T-helper 1 cell treated with Interleukin-12 subunit alpha and Interleukin-12 subunit beta and Interleukin-4 antibody, amounts not matched to agents 30 μg/mL and 1 μg/mL, for 36 hours (primary cell): ENCODE measurements around the gene RAPH1.

Experiments used
- H3K27ac Mint-ChIP-seq: one replicate; pipeline ENCODE4 v1.8.0; 2021; ENCODE audit warnings: mild to moderate bottlenecking, mixed read lengths
- H3K27me3 Mint-ChIP-seq: one replicate; pipeline ENCODE4 v1.8.0; 2021; ENCODE audit warnings: low read depth, mixed read lengths
- H3K36me3 Mint-ChIP-seq: one replicate; pipeline ENCODE4 v1.8.0; 2021; ENCODE audit warnings: low read depth, mixed read lengths
- H3K4me1 Mint-ChIP-seq: one replicate; pipeline ENCODE4 v1.8.0; 2021; ENCODE audit warnings: low read depth, mixed read lengths
- H3K4me3 Mint-ChIP-seq: one replicate; pipeline ENCODE4 v1.8.0; 2021; ENCODE audit warnings: mild to moderate bottlenecking, moderate library complexity, mixed read lengths
- H3K9me3 Mint-ChIP-seq: one replicate; pipeline ENCODE4 v1.8.0; 2021; ENCODE audit warnings: mixed read lengths

Gene RAPH1

GRCh38 chr2:203490391-203490790 is 44.7 kb downstream of the RAPH1 start:
- Mint-ChIP-seq H3K36me3 (no peaks in the 10 kb centered on the region), H3K4me1 (peaks cover 3% of the 10 kb centered on the region), H3K27ac (no peak overlapping the region), H3K4me3 (no peak overlapping the region), H3K9me3 (no peaks in the 10 kb centered on the region), H3K27me3 (no peaks in the 10 kb centered on the region)

GRCh38 chr2:203489531-203489930 is 45.6 kb downstream of the RAPH1 start:
- Mint-ChIP-seq H3K27me3 (no peaks in the 10 kb centered on the region), H3K36me3 (no peaks in the 10 kb centered on the region), H3K27ac (no peak overlapping the region), H3K4me1 (peaks cover 5% of the 10 kb centered on the region), H3K4me3 (no peak overlapping the region), H3K9me3 (no peaks in the 10 kb centered on the region)

- Mint-ChIP-seq H3K36me3 (no peaks in the 10 kb centered on the region), H3K4me1 (peaks cover 7% of the 10 kb centered on the region), H3K4me3 (no peak overlapping the region), H3K27me3 (no peaks in the 10 kb centered on the region), H3K9me3 (no peaks in the 10 kb centered on the region), H3K27ac (no peak overlapping the region)
These were observed 50.6 kb downstream of the RAPH1 start for GRCh38 chr2:203484266-203485112.

DNA sequence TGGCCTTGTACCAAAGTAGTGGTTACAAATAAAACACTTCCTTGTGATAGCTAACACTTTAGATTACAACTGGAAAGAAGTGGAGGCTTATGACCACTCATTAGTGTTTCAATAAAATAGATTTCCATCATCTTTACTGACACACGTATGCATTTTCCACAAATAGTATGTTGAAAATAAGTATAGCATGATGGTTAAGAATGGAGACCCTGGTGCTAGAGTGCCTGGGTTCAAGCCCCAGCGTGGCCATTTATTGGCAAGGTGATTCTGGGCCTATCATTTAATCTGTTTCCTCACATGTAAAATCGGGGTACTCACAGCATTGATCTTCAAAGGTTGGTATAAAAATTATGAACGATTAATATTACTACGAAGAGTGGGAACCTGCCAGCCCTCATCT is 54.5 kb downstream of the RAPH1 start:
- no peaks in the 10 kb centered on the region for H3K9me3 Mint-ChIP-seq
- H3K4me1 Mint-ChIP-seq, result peaks cover 7% of the 10 kb centered on the region
- no peaks in the 10 kb centered on the region for H3K36me3 Mint-ChIP-seq
- H3K27me3 Mint-ChIP-seq, result no peaks in the 10 kb centered on the region
- H3K4me3 Mint-ChIP-seq, result no peak overlapping the region
- H3K27ac Mint-ChIP-seq, result no peak overlapping the region

- H3K9me3 Mint-ChIP-seq, result no peaks in the 10 kb centered on the region
- no peak overlapping the region for H3K27ac Mint-ChIP-seq
- H3K27me3 Mint-ChIP-seq, result no peaks in the 10 kb centered on the region
- no peaks in the 10 kb centered on the region for H3K4me1 Mint-ChIP-seq
- H3K4me3 Mint-ChIP-seq, result no peak overlapping the region
- no peaks in the 10 kb centered on the region for H3K36me3 Mint-ChIP-seq
These were observed 58.2 kb downstream of the RAPH1 start for GRCh38 chr2:203476881-203477280.

GRCh38 chr2:203471323-203471722 is 63.8 kb downstream of the RAPH1 start:
- H3K27me3 Mint-ChIP-seq, result peaks cover 5% of the 10 kb centered on the region

DNA sequence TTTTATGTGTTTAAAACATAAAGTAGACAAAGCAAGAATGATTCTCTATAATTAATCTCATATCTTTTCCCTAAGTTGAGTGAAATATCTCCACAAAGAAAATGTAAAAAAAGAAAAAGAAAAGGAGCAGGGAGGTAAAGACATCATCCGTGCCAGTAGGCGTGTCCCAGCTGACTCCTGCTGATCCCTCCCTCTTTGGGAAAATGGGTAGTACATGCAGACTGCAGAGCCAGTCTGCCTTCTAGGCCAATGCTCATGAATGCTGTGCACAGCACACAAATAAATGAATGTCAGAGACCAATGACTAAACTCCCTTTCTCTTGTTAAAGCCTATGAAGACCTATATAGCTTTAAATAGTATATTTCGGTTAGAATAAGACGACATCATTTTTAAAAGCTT is 64.7 kb downstream of the RAPH1 start:
- Mint-ChIP-seq H3K4me1 (no peaks in the 10 kb centered on the region), H3K4me3 (no peak overlapping the region), H3K27me3 (peaks cover 5% of the 10 kb centered on the region), H3K36me3 (no peaks in the 10 kb centered on the region), H3K9me3 (no peaks in the 10 kb centered on the region), H3K27ac (no peak overlapping the region)

More at GRCh38 chr2:203471323-203471722, 63.8 kb downstream of the RAPH1 start:
- Mint-ChIP-seq H3K9me3 (no peaks in the 10 kb centered on the region), H3K36me3 (no peaks in the 10 kb centered on the region), H3K4me1 (no peaks in the 10 kb centered on the region), H3K27ac (no peak overlapping the region), H3K4me3 (no peak overlapping the region)

DNA sequence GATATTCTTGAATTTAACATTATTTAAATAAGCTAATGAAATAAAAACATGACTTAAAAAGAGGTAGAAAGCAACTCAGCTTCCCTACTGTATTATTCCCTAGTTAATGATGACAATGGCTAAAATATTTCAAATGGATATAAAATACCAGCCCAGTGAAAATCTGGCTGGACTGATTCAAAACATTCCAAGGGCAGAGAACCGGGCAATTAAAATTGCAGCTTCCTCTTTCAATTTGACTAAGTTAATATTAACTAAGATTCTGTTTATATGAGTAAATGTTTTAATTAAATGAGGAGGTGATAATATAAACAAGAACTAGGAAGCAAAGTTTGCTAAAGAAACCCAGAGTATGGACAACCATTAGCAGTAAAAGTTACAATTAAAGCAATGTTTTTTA is 65.6 kb downstream of the RAPH1 start:
- H3K27ac Mint-ChIP-seq, result no peak overlapping the region
- H3K4me1 Mint-ChIP-seq, result no peaks in the 10 kb centered on the region
- H3K4me3 Mint-ChIP-seq, result no peak overlapping the region
- peaks cover 5% of the 10 kb centered on the region for H3K27me3 Mint-ChIP-seq
- H3K9me3 Mint-ChIP-seq, result no peaks in the 10 kb centered on the region
- no peaks in the 10 kb centered on the region for H3K36me3 Mint-ChIP-seq

GRCh38 chr2:203463266-203463678 is 71.8 kb downstream of the RAPH1 start:
- Mint-ChIP-seq H3K27me3 (peaks cover under 1% of the 10 kb centered on the region), H3K27ac (no peak overlapping the region), H3K9me3 (no peaks in the 10 kb centered on the region), H3K4me1 (peaks cover 3% of the 10 kb centered on the region), H3K4me3 (no peak overlapping the region), H3K36me3 (peaks cover 1% of the 10 kb centered on the region)

DNA sequence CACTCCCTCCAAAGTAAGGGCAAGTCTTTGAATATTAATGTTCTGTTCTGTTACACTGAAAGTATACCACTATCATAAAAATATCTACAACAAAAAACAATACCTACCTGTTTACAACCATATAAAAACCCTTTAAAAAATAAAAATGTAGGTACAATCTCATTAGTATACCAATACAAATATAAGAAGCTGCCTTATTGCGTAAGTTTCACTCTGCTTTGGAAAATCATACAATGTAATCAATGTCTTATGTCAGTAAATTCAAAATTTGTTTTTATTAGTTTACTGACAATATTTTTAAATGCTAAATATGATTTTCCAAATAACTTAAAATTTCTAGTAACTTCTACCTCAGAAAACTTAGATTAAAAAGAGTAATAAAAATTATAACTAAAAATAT is 72.8 kb downstream of the RAPH1 start:
- Mint-ChIP-seq H3K4me1 (peaks cover 3% of the 10 kb centered on the region), H3K4me3 (no peak overlapping the region), H3K27ac (no peak overlapping the region), H3K9me3 (no peaks in the 10 kb centered on the region), H3K36me3 (peaks cover 1% of the 10 kb centered on the region), H3K27me3 (no peaks in the 10 kb centered on the region)

DNA sequence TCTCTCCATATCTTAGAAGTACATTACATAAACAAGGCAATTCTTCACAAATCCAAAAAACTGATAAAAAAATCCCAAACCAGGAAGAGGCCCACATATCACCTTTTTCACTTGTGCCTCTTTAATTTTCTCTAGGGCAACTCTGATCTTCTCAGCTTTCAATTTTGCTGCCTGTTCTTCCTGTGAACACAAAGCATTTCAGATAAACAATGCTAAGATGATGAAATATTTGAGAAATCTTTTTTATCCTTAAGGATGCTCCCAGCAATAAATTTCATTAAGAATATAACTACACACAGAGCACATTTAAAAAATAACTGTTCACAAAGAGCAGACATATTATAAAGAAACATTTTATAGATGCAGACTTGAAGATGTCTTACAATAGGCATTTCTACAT is 73.4 kb downstream of the RAPH1 start:
- Mint-ChIP-seq H3K4me1 (peaks cover 3% of the 10 kb centered on the region), H3K27me3 (no peaks in the 10 kb centered on the region), H3K9me3 (no peaks in the 10 kb centered on the region), H3K27ac (no peak overlapping the region), H3K4me3 (no peak overlapping the region), H3K36me3 (peaks cover 1% of the 10 kb centered on the region)

DNA sequence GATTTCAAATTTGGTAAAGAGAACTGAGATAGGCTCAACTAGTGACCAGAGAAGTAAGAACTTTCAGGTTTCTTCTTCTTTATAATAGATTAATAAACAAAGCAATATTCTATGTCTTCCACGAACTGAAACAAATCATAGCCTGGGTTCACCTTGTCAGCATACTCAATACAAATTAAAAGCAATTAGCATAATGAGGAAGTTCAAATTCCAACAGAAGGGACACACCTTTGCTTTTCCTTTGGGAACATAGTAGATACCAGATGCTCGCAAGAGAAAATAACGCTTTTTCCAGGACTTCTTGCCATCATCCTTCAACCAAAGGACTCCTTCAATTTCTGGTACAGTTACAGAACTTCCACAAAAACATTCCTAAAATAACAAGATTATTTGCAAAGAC is 79.9 kb downstream of the RAPH1 start:
- Mint-ChIP-seq H3K27me3 (no peaks in the 10 kb centered on the region), H3K4me1 (peaks cover 2% of the 10 kb centered on the region), H3K9me3 (no peaks in the 10 kb centered on the region), H3K4me3 (no peak overlapping the region), H3K36me3 (peaks cover 2% of the 10 kb centered on the region), H3K27ac (no peak overlapping the region)

DNA sequence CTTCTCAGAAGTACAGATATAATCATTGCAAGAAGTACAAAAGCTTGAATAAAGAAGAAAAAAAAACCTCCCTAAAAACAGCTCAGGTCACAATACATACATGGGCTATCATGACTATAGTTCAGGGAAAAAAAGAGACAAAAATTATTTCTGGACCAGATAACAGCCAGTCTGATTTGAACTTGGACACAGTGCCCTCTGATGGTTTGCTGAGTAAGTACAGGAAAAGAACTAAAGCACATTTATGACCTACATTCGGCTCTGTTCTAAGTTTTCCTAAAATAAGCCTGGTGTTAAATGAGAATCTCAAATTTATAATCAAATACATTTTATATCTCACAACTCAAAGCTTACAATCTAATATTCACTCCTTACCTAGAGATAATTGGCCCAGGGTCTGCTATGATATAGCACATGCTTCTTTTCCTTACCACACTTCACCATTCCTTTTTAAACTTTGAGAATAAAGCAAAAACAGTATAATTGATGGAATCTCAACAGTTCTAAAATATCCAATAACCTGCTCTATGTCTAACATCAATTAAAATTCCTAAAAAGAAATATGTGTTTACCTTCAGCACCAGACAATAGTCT is 81.1 kb downstream of the RAPH1 start:
- no peak overlapping the region for H3K4me3 Mint-ChIP-seq
- H3K27me3 Mint-ChIP-seq, result no peaks in the 10 kb centered on the region
- peaks cover 2% of the 10 kb centered on the region for H3K4me1 Mint-ChIP-seq
- H3K36me3 Mint-ChIP-seq, result peaks cover 2% of the 10 kb centered on the region
- no peak overlapping the region for H3K27ac Mint-ChIP-seq
- H3K9me3 Mint-ChIP-seq, result no peaks in the 10 kb centered on the region

GRCh38 chr2:203451689-203452088 is 83.4 kb downstream of the RAPH1 start:
- Mint-ChIP-seq H3K36me3 (peaks cover 6% of the 10 kb centered on the region), H3K4me3 (no peak overlapping the region), H3K9me3 (no peaks in the 10 kb centered on the region), H3K4me1 (peaks cover 5% of the 10 kb centered on the region), H3K27me3 (no peaks in the 10 kb centered on the region), H3K27ac (no peak overlapping the region)

GRCh38 chr2:203451011-203451410 is 84.1 kb downstream of the RAPH1 start:
- H3K27ac Mint-ChIP-seq, result no peak overlapping the region
- peaks cover 6% of the 10 kb centered on the region for H3K36me3 Mint-ChIP-seq
- peaks cover 12% of the 10 kb centered on the region for H3K4me1 Mint-ChIP-seq
- H3K27me3 Mint-ChIP-seq, result no peaks in the 10 kb centered on the region
- H3K4me3 Mint-ChIP-seq, result no peak overlapping the region
- H3K9me3 Mint-ChIP-seq, result no peaks in the 10 kb centered on the region
